ENCODE results near the gene ANTXR1.

Gene ANTXR1

GRCh38 chr2:69147841-69148533, 135.0 kb downstream of the ANTXR1 start:
- H3K4me3 ChIP-seq (ENCODE audit: low read length), result no peak overlapping the region
- no peak for DNase-seq (ENCODE audit: low read depth)
- TF ChIP-seq CTCF (conservative IDR thresholded peaks at IDR 0.05; ENCODE audit: low read depth, low read length), result no peak

GRCh38 chr2:69149631-69150215, 136.7 kb downstream of the ANTXR1 start:
- TF ChIP-seq CTCF (conservative IDR thresholded peaks at IDR 0.05; ENCODE audit: low read depth, low read length), result no peak
- DNase-seq (ENCODE audit: low read depth), result no peak
- H3K4me3 ChIP-seq (ENCODE audit: low read length), result no peak overlapping the region

- H3K4me3 ChIP-seq (ENCODE audit: low read length), result no peak overlapping the region
- TF ChIP-seq CTCF (conservative IDR thresholded peaks at IDR 0.05; ENCODE audit: low read depth, low read length), result no peak
- no peak for DNase-seq (ENCODE audit: low read depth)
These were observed 139.0 kb downstream of the ANTXR1 start for GRCh38 chr2:69151931-69152330.

- no peak for TF ChIP-seq CTCF (conservative IDR thresholded peaks at IDR 0.05; ENCODE audit: low read depth, low read length)
- no peak overlapping the region for H3K4me3 ChIP-seq (ENCODE audit: low read length)
- no peak for DNase-seq (ENCODE audit: low read depth)
These were observed 140.0 kb downstream of the ANTXR1 start for GRCh38 chr2:69152847-69153583.

- peak; percentile 87 for DNase-seq (ENCODE audit: low read depth)
- no peak overlapping the region for H3K4me3 ChIP-seq (ENCODE audit: low read length)
- no peak for TF ChIP-seq CTCF (conservative IDR thresholded peaks at IDR 0.05; ENCODE audit: low read depth, low read length)
These were observed 141.1 kb downstream of the ANTXR1 start for GRCh38 chr2:69154106-69154505.

- no peak overlapping the region for H3K4me3 ChIP-seq (ENCODE audit: low read length)
- DNase-seq (ENCODE audit: low read depth), result no peak
- no peak for TF ChIP-seq CTCF (conservative IDR thresholded peaks at IDR 0.05; ENCODE audit: low read depth, low read length)
These were observed 143.6 kb downstream of the ANTXR1 start for GRCh38 chr2:69156624-69157023.

Measured in retinal pigment epithelial cell (primary cell).